ENCODE data around the gene CTLA4.

Gene CTLA4

GRCh38 chr2:203841654-203842053, 25.9 kb upstream of the CTLA4 start:
- TF ChIP-seq CTCF (conservative IDR thresholded peaks at IDR 0.05; ENCODE audit: low read depth, low read length), result no peak
- no peak overlapping the region for H3K4me3 ChIP-seq (ENCODE audit: low read depth, low read length)
- no peak for DNase-seq (ENCODE audit: low read depth)

GRCh38 chr2:203842373-203842772, 25.2 kb upstream of the CTLA4 start:
- no peak for DNase-seq (ENCODE audit: low read depth)
- H3K4me3 ChIP-seq (ENCODE audit: low read depth, low read length), result no peak overlapping the region
- no peak for TF ChIP-seq CTCF (conservative IDR thresholded peaks at IDR 0.05; ENCODE audit: low read depth, low read length)

- no peak overlapping the region for H3K4me3 ChIP-seq (ENCODE audit: low read depth, low read length)
- DNase-seq (ENCODE audit: low read depth), result no peak
- TF ChIP-seq CTCF (conservative IDR thresholded peaks at IDR 0.05; ENCODE audit: low read depth, low read length), result no peak
These were observed 21.0 kb upstream of the CTLA4 start for GRCh38 chr2:203846490-203847105.

GRCh38 chr2:203849010-203849409, 18.6 kb upstream of the CTLA4 start:
- DNase-seq (ENCODE audit: low read depth), result no peak
- H3K4me3 ChIP-seq (ENCODE audit: low read depth, low read length), result no peak overlapping the region
- no peak for TF ChIP-seq CTCF (conservative IDR thresholded peaks at IDR 0.05; ENCODE audit: low read depth, low read length)

GRCh38 chr2:203852760-203853159, 14.8 kb upstream of the CTLA4 start:
- no peak for TF ChIP-seq CTCF (conservative IDR thresholded peaks at IDR 0.05; ENCODE audit: low read depth, low read length)
- DNase-seq (ENCODE audit: low read depth), result no peak
- no peak overlapping the region for H3K4me3 ChIP-seq (ENCODE audit: low read depth, low read length)

- no peak for TF ChIP-seq CTCF (conservative IDR thresholded peaks at IDR 0.05; ENCODE audit: low read depth, low read length)
- no peak overlapping the region for H3K4me3 ChIP-seq (ENCODE audit: low read depth, low read length)
- DNase-seq (ENCODE audit: low read depth), result no peak
These were observed 14.3 kb upstream of the CTLA4 start for GRCh38 chr2:203853271-203853670.

- H3K4me3 ChIP-seq (ENCODE audit: low read depth, low read length), result no peak overlapping the region
- DNase-seq (ENCODE audit: low read depth), result no peak
- TF ChIP-seq CTCF (conservative IDR thresholded peaks at IDR 0.05; ENCODE audit: low read depth, low read length), result no peak
These were observed 13.8 kb upstream of the CTLA4 start for GRCh38 chr2:203853722-203854121.

Data from choroid plexus epithelial cell (primary cell).